IPS DF 4.7 (cell line): ENCODE measurements around the gene LRIT3.
"Not testable (repeated sequence)": the region's sequence is repeated elsewhere in the genome, so short reads cannot be mapped to it uniquely, and the experiment has no call there.

Source experiments
- DNase-seq: peaks from one replicate; pipeline ENCODE4 v3.0.0-alpha.2; 2013; ENCODE audit warnings: low spot score; ENCODE audit errors: extremely low read depth

LRIT3 gene

DNA sequence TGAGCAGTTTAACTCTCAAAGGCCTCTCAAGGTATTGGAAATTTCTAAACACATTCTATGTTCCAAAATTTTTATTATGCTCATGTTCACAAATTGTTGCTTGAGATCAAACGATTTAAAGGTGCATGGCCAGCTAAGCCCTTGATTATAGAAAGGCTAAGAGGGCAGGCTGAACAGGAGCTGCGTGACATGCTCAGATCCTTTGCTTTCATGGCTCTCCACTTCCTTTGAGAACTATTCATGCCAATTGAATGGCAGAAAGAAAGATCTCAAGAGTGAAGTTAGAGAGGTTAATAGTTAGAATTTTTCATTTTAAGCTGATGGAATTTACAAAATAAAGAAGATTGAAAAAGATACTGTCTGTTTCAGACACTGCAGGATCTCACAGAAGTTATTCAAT is 594 bp downstream of the LRIT3 start:
- no peak for DNase-seq

DNA sequence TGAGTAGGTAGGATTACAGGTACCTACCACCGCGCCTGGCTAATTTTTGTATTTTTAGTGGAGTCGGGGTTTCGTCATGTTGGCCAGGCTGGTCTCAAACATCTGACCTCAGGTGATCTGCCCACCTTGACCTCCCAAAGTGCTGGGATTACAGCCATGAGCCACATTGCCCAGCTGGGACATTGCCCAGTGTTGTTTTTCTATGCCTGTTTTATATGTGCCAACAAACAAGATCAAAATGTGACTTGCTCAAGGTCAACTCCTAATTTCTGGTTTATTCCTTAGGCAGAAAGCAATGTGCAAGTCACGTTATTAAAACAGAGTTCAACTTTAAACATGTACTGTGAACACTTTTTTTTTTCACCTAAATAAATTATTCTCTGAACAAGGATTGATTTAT is 2.7 kb downstream of the LRIT3 start:
- no peak for DNase-seq

DNA sequence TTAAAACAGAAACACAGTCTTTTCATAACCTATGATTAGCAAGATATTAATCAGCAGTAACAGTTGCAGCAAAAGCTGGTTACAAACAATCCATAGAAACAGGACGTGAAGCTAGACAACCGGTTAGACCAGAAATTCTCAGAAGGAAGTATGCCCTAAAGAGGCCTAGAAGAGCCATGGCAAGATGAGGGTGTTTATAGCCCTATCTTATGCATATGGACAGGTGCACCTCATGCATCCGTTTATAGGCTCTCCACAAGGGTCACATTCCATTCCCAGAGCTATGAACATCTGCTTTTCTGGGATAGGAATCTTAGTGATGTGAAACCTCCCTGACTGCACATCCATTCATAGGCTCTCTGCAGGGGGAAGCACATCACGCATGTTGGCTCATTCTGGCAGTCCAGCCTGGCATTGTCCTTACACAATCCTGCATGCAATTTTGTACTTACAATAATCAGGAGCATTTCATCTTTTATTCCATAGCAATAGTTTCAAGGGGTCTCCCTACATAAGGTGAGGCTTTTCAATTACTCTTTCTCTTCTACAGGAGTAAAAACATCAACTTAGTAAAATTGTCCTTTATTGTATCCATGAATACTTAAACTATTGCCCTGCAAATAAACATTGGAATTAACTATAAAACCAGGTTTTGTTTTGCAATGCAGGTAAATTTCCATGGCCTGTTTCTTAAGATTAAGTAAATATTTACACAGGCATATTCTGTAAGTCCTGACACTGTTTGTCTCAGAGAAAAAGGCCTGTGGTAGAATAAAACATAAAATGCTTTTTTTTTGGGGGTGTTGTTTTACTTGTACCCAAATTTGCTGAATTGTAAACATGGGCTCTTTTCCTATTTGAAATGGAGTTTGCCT is 11.8 kb downstream of the LRIT3 start:
- not testable (repeated sequence) for DNase-seq

DNA sequence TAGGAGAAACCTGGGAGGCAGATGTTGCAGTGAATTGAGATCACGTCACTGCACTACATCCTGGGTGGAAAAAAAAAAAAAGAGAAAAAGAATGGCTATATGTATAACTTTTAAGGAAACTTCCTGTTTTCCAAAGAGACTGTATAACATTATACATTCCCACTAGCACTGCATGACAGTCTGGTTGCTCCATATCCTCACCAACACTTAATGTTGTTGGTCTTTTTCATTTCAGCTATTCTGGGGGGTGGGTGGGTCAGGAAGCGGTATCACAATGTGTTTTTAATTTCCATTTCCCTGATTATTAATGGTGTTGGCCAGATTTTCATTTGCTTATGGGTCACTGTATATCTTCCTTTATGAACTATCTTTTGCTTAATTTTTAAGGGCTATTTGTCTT is 13.4 kb downstream of the LRIT3 start:
- DNase-seq, result no peak

DNA sequence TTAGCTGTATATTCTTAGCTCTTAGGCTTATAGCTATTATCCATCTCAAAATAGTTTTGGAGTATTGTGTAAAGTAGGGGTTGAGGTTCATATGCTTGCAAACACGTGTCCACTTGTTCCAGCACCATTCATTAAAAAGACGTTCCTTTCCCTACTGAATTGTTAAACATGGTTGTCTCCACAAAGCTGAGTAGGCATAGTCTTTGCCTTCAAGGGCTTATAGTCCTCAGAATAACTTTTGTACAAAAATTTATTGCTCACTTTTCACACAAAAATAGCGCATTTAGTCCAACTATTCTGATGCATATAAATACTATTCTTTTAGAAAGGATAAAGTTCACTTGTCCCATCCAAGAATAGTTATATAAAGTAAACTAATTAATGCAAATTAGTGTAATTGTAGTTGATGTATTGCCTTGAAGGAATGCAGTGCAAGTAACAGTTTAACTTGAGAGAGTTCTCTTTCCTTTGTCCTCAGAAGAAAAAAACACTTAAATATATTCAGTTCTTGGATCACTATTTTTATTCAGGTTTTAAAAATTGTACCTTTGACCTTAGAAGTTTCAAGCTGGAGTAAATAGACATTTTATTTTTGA is 14.1 kb downstream of the LRIT3 start:
- DNase-seq, result no peak

DNA sequence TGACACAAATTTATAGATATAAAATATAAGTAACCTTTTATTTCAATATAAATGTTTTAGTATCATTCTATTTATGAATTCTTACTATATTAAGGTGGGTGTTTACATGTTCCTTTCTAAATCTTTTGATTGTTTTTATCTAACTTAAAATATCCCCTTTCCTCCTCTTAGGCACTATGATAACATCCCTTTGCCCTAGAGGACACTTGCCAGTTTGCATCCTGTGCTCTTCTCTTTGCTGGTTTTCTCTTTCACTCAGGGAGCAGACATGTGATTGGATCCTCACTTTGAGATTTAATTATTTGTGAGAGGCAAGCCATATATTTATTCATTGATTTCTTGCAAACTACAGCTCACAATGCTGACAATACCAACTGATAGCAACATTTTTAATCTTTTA is 16.2 kb downstream of the LRIT3 start:
- no peak for DNase-seq

DNA sequence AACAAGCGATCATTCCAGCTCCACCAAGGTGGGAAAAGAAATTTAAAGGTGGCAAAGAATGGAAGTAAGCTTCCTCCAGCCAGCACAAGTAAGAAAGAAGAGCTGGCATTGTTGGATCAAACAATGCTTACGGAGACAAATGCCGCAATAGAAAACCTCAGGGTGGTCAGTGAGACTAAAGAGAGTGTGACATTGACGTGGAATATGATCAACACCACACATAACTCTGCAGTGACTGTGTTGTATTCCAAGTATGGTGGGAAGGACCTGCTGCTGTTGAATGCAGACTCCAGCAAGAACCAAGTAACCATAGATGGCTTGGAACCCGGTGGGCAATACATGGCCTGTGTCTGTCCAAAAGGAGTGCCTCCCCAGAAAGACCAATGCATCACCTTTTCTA is 22.2 kb downstream of the LRIT3 start:
- no peak for DNase-seq

DNA sequence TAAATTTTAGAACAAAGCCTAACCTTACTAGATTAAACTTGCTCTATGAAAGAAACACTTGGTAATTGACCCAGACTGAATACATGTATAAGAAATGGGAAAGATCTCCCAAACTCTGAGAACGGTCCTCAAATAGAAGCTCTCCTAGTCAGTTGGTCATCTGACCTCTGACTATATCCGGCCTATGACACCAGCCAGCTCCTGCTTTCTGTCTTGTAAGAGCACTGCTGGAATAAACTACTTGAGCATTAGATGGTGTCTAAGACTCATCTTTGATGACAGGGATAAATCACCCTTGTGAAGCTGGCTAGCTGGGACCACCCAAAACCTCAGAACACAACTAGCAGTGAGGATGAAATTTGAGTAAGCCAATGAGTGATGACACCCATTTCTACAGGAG is 24.2 kb downstream of the LRIT3 start:
- DNase-seq, result no peak

DNA sequence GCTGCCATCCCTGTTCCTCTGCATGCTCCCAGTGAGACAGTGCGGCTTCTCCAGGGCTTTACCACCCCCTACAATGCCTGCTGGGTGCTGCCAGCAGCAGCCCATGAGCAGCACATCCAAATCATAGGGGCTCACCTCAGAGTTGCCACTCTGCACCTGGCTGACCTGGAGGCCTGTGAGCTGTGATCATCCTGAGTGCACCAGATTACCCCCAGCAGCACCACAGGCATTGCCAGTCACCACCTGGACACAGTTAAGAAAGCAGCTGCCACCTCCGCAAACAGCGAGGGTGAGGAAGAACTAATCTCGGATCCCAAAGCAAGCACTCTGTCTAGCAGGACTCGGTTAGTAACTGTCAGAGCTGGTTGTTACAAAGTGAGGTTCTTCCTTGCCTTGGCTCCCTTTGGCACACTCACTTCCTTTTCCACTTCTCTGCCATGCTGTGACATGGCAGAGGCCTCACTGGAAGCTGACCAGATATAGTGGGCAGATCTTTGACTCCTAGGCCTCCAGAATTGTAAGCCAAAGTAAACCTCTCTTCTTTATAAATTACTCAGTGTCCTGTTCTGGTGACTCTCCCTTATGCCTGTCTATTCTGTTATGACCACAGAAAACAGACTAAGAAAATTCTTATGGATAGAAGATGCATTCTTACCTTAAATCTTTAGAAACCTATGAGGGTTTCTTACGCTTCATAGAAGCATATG is 25.2 kb downstream of the LRIT3 start:
- DNase-seq, result no peak

DNA sequence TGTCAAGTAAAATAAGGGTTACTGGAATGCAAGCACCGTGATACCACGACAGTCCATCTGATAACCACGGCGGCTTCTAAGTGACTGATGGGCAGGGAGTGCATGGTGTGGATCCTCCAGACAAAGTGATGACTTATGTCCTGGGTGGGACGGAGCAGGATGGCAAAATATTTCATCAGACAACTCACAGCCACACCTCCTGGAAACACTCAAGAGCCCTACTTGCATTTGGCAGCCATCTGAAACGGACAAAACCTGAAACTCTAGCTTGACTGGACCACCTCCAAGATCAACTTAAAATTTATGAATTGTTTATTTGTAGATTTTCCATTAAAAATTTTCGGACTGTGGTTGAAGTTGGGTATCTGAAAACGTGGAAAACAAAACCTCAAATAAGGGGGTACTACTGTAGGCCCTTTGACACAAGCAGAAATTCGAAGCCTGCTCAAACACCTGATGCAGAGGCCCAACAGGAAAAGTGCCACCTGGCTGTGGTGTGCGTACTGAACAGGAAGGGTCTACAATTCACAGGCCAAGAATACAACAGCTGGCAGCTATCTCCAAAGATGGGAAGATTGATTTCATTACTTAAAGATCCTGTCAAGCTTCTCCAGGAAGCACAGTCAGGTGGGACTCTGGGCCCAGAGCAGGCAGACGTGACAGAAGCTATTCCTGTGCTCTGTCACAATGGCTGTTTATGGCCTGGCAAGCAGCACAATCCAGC is 26.0 kb downstream of the LRIT3 start:
- DNase-seq, result no peak

DNA sequence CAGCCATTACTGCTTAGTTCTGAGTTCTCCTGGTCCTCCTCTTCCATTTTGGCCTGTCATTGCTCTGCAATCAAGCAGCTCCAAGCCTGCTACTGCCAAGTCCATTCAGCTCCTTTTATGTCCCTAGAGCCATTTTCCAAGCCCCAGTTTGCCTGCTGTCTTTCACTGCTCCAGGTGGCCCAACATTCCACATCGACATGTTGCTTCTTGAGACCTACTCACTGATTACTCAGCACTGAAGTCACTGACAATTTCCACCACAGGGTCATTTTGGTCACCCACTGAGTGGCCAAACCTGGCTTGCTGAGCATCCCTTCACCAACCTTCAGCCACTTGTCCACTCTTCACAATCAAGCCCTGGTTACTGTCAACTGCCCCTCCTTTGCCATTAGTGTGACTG is 27.2 kb downstream of the LRIT3 start:
- no peak for DNase-seq

DNA sequence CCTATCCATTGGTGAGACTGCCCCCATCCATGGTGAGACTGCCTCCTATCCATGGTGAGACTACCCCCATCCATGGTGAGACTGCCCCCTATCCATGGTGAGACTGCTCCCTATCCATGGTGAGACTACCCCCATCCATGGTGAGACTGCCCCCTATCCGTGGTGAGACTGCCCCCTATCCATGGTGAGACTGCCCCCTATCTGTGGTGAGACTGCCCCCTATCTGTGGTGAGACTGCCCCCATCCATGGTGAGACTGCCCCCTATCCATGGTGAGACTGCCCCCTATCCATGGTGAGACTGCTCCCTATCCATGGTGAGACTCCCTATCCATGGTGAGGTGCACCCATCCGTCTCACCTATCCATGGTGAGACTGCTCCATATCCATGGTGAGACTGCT is 27.6 kb downstream of the LRIT3 start:
- not testable (repeated sequence) for DNase-seq

DNA sequence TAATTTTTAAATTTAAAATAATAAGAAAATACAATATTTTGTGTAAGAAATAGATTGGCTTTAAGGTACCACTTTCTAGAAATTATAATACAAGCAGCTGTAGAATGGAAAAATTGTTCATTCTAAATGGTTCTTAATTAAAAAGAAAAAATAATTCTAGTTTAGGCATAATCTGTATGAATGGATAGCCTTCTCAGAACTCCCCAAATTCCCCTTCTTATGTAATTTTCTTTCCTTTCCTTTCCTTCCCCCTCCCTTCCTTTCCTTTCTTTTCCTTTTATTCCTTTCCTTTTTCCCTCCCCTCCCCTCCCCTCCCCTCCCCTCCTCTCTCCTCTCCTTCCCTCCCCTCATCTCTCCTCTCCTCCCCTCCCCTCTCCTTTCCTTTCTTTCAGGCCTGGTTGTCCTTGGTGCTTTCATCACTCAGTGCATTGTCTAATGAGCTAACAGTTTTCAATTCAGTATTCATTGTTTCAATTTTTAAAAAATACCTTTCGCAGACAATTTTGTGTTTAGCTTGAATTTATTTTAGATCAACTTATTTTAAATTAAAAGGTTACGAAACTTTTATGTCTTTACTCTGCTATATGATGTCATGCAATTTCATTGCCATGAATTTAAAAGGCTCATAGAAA is 28.8 kb downstream of the LRIT3 start:
- DNase-seq, result no peak

DNA sequence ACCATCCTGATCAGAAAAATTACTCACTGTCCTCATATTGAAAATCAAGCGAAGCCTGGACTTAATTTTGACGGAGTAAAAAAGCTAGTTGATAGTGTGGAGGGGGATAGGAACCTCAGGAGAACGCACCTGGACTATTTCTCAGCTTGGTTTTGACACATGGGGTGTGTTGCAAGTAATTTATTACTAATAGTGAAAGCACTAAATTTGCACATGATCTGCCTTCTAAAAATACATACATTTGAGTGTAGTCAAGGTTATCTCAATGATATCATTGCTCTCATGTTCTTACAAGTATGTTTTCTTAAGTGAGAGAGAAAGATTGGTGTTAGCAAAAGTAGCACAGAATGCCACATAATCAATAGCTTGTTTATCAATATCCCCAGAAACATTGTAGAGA is 29.5 kb downstream of the LRIT3 start:
- DNase-seq, result no peak

DNA sequence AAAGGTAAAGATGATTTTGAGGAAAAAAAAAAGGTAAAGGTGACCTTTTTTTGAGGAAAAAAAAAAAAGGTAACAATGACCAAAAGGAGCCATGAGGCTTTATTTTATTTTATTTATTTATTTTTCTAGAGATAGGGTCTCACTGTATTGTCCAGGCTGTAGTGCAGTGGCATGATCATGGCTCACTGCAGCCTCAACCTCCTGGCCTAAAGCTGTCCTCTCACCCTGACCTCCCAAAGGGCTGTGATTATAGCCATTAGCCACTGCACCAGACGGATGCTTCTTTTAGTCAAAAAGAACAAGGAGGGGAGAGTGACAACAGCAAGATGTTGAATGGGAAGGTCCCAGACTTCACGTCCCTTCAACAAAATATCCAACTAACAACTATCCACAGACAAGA is 30.4 kb downstream of the LRIT3 start:
- no peak for DNase-seq

DNA sequence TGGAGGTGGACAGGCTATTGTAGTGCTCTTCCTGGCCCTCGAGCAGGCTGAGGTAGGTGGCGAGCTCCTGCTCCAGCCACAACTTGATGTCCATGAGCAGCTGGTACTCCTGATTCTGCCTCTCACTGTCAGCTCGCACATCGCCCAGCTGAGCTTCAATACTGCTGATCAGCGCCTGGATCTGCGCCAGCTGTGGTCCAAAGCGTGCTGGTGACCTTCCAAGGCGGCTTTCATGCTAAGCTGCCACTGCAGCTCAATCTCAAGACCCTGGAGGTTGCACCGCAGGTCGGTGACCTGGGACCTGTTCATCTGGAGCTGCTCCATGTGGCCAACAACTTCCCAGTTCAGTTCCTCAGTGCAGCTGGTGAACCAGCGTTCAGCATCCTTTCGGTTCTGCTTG is 31.2 kb downstream of the LRIT3 start:
- DNase-seq, result no peak

DNA sequence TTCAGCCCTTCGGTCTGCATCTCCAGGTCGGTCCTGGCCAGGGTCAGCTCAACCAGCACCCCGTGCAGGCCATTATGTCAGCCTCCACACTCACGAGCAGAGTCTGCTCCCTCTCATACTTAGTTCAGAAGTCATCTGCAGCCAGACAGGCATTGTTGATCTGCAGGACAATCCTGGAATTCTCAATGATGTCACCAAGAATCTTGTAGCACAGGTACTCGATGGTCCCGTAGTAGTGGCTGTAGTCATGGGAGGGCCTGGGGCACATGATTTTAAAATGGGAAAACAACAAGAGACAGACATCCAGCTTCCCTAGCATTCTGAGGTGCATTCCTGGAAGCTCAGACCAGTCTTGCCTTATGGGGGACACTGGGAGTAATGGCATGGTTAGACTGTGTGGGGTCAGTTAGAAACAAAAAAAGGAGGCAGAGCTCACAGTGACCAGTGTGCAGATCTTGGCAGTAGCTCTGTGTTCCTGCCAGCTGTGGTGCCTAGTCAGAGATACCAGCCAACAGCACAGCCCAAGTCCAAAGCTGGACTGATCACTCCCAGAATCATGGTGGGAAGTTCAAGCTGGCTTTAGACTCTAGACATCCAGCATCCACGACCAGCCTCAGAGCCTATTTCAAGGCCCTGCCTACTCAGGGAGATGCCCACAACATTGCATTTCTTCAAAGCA is 31.9 kb downstream of the LRIT3 start:
- no peak for DNase-seq

DNA sequence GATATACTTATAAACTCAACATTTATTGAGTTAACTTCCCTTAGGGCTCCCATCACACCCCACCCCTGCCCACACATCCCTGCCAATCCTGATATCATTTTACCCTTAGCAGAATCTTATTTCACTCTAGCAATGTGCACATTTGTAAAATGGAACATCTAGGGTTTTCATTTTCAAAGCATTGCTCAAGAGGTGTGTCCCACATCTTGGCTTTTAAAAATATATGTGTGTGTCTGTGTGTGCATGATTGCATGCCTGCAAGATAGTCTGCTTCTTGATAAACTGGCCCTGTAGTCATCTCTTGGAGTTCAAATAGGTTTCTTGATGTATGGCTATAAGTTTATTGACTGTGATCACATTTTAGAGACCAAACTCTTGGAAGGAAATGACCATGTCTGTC is 38.4 kb downstream of the LRIT3 start:
- no peak for DNase-seq

DNA sequence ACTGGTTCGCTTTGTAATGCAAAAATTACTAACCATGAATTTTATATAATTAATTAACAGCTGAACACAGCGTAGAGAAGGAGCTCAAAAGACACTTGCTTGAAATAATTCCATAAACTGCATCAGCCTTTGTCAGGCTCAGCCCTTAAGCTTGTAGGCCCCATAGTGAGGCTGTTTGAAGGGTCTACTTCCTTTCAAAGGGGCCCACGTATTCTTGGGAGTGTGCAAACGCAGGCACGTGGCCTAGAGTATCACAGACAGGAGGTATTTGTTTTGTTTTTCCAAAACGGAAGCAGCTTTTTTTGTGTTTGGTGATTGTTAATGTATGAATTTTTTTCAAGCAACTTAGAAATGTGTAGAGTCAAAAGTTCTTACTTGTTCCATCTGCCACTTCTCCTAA is 39.2 kb downstream of the LRIT3 start:
- no peak for DNase-seq

DNA sequence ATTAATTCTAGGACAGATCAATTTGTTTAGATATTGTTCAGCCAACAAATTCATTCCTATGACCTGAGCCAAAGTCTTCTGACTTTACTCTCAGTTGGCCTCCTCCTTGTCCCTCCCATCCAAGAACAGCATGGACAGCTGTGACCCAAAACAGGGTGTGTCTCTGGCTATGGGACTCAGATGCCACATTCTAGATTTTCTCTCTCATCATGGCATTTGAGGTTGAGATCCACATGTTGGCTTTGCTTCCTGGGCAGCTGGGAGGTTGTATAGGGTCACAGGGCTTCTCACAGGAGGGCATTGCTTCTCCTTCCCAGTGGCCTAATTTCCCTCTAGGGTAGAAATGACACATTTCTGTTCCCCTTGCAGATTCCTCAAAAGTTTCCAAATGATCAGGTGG is 42.2 kb downstream of the LRIT3 start:
- DNase-seq, result no peak
